Naive B cell (primary cell): ENCODE data around the gene TANC1. TPM values are rescaled to one million over a fixed set of nuclear protein-coding genes. Genes with fewer than 3 reads are reported as not detected.

Source experiments
- ATAC-seq, 2 donors: fragments of 150-1000 bp; cut with Tn5 transposase; 2 replicates each; pipeline ENCODE4 v1.10.0; 2021; ENCODE audit warnings: low read depth in 2 of 2, mild to moderate bottlenecking in 2 of 2, moderate library complexity in 2 of 2
- DNase-seq: peaks from one replicate; pipeline ENCODE4 v3.0.0; 2022
- H3K27ac Mint-ChIP-seq, 6 donors: one replicate each; pipeline ENCODE4 v1.8.0; 2020 to 2022; ENCODE audit warnings: mild to moderate bottlenecking in 6 of 6, mixed read lengths in 6 of 6, moderate library complexity in 5 of 6, inconsistent platforms in 2 of 6
- H3K27me3 Mint-ChIP-seq, 3 donors: one replicate each; pipeline ENCODE4 v1.8.0; 2021 to 2022; ENCODE audit warnings: mixed read lengths in 3 of 3, mild to moderate bottlenecking in 1 of 3
- H3K36me3 Mint-ChIP-seq, 2 donors: one replicate each; pipeline ENCODE4 v1.8.0; 2020 to 2022; ENCODE audit warnings: mixed read lengths in 2 of 2, inconsistent platforms in 1 of 2, mild to moderate bottlenecking in 1 of 2
- H3K4me1 Mint-ChIP-seq, 3 donors: one replicate each; pipeline ENCODE4 v1.8.0; 2020 to 2022; ENCODE audit warnings: mixed read lengths in 3 of 3, inconsistent platforms in 1 of 3, mild to moderate bottlenecking in 1 of 3, moderate library complexity in 1 of 3
- H3K4me3 Mint-ChIP-seq, 8 donors: one replicate each; pipeline ENCODE4 v1.8.0; 2020 to 2022; ENCODE audit warnings: mild to moderate bottlenecking in 8 of 8, mixed read lengths in 8 of 8, moderate library complexity in 8 of 8, inconsistent platforms in 2 of 8
- H3K9me3 Mint-ChIP-seq, 7 donors: one replicate each; pipeline ENCODE4 v1.8.0; 2020 to 2022; ENCODE audit warnings: mixed read lengths in 7 of 7, mild to moderate bottlenecking in 5 of 7, inconsistent platforms in 2 of 7, moderate library complexity in 1 of 7
- polyA plus RNA-seq, 6 donors: library from polyadenylated mRNA; unstranded; fragments of 300-500 nt; fragmentation: Illumina TruSeq; gene quantifications; one replicate each; pipeline ENCODE4 v1.2.3, GENCODE V29; 2021; ENCODE audit warnings: low read depth in 6 of 6

Gene TANC1
- polyA plus RNA-seq, 6 donors from 2014 or later, result 0.05 to 0.16 (median 0.09) TPM; not detected in 2

DNA sequence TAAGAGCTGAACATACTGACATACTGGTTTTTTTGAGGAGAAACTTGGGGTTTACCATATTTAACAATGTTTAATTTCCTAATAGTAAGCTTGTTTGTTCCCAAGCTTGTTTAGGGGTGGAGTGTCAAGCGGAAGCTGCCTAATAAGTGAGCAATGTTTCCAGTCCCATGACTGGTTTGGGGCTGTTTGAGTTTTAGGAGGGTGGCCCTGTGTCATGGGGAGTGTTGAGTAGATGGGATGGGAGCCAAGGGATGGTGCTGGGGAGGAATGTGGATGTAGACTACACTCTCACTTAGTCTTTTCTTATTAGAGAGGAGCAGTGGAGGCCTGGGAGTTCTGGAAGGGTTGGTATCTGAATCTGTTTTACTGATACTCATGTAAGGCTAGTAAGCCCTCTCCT, 128.5 kb downstream of the TANC1 start:
- Mint-ChIP-seq H3K27me3 (no peaks in the 10 kb centered on the region), H3K4me1 (peaks cover 16 to 30% (median 18%) of the 10 kb centered on the region in 3 donors), H3K9me3 (peaks cover 4 to 22% (median 16%) of the 10 kb centered on the region in 7 donors), H3K27ac (peak overlapping the region in 3 of 6 donors; percentile 25 to 80 (median 60)), H3K4me3 (peak overlapping the region in 1 of 8 donors; percentile 47), H3K36me3 (peaks cover 13 to 19% of the 10 kb centered on the region in 2 donors)
- DNase-seq (no peak), ATAC-seq (no peak)

DNA sequence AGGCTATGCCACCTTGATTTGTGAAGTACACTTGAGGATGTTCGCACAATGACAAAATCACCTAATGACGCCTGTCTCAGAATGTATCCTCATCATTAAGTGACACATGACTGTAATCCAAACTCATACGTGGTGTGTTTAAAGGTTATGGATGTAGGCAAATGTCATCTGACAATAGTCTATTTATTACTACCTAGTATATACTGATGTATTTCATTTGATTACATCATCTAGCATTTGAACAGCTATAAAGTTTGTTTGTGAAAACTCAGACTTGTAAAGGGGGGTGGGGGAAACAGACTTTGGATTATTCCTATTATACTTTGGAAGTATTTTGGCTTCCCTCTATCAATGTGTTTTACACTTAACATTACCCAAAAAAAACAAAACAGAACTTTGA, 129.9 kb downstream of the TANC1 start:
- DNase-seq, result no peak
- peaks cover 13 to 19% of the 10 kb centered on the region in 2 donors for H3K36me3 Mint-ChIP-seq
- ATAC-seq, result no peak
- peaks cover 2 to 16% (median 4%) of the 10 kb centered on the region in 3 donors for H3K4me1 Mint-ChIP-seq
- H3K27ac Mint-ChIP-seq, result no peak overlapping the region
- H3K27me3 Mint-ChIP-seq, result no peaks in the 10 kb centered on the region
- peaks cover 4 to 22% (median 16%) of the 10 kb centered on the region in 7 donors for H3K9me3 Mint-ChIP-seq
- H3K4me3 Mint-ChIP-seq, result no peak overlapping the region

DNA sequence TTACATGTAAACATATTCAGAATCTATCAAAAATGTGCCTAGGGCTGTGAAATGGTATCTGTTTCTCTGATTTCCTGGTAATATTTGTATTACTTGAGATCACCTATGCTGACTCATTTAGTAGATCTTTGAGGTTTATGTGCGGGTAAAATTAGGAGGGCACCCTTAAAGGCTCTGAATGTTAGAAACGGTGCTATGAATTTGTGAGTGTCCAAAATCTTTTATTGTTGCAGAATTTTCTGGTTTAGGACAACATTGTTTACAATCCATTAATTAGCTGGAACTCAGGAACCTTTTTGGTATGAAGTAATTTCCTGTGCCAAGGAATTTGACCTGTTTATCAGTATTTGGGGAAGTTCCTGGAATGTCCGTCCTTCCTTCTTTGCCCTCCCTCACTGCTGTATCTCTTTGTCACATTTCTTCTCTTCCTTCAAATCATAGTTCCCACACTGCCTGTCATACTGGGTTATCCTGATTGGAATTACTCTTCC, 130.5 kb downstream of the TANC1 start:
- DNase-seq, result no peak
- H3K27me3 Mint-ChIP-seq, result no peaks in the 10 kb centered on the region
- H3K36me3 Mint-ChIP-seq, result peaks cover 13 to 19% of the 10 kb centered on the region in 2 donors
- H3K4me3 Mint-ChIP-seq, result no peak overlapping the region
- no peak for ATAC-seq
- peaks cover 4 to 22% (median 16%) of the 10 kb centered on the region in 7 donors for H3K9me3 Mint-ChIP-seq
- no peak overlapping the region for H3K27ac Mint-ChIP-seq
- peaks cover 0 to 11% (median 0%) of the 10 kb centered on the region in 3 donors for H3K4me1 Mint-ChIP-seq

DNA sequence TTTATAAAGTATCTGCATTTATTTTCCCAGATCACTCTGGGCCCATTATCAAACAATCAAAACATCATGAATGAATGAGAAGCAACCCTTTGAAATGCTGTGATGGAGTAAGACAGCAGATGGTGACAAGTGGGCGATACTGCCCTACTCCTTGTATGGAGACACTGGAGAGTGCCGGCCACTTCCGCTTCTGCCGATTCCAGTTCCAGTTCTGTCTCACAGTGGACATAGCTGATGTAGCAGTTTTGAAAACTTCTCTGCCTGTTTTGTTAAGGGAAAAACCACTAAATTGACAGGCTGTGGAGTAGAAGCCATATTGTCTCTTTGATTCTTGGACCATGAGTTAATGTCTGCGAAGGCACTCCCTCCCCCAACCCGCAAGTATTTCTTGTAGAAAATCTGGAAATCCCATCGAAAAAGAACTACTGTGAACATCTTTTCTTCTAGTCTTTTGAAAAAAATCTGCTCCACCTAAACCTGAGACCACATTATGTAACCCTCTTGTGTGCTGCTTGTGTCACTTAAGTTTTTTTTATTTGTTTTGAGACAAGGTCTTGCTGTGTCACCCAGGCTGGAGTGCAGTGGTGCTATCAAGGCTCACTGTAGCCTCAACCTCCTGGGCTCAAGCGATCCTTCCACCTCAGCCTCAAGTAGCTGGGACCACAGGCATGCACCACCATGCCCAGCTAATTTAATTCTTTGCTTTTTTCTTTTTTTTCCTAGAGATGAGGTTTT, 133.5 kb downstream of the TANC1 start:
- Mint-ChIP-seq H3K9me3 (peaks cover 0 to 7% (median 3%) of the 10 kb centered on the region in 7 donors), H3K27me3 (no peaks in the 10 kb centered on the region), H3K36me3 (peaks cover 2 to 4% of the 10 kb centered on the region in 2 donors), H3K4me3 (no peak overlapping the region), H3K4me1 (no peaks in the 10 kb centered on the region), H3K27ac (no peak overlapping the region)
- DNase-seq (no peak), ATAC-seq (no peak)

DNA sequence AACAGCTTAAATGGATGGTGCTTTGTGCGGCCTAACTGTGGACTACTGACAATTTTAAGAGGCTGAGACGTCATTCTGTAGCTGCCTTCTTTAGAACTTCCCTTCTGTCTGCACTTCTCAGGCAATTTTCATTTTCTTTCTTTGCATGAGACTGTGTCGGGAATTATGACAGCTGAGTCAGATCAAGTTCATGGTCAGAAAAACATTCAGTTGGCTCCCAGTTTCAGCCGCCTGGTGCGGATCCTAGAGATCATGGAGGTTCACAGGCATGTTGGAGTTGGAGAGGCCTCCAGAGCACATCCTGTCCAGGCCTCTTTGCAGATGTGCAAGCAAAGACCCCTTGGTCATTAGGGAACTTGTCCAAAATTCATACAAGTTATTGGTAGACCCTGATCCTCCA, 135.0 kb downstream of the TANC1 start:
- Mint-ChIP-seq H3K36me3 (no peaks in the 10 kb centered on the region), H3K4me1 (no peaks in the 10 kb centered on the region), H3K9me3 (no peaks in the 10 kb centered on the region), H3K27me3 (no peaks in the 10 kb centered on the region), H3K4me3 (no peak overlapping the region), H3K27ac (no peak overlapping the region)
- ATAC-seq (no peak), DNase-seq (no peak)

DNA sequence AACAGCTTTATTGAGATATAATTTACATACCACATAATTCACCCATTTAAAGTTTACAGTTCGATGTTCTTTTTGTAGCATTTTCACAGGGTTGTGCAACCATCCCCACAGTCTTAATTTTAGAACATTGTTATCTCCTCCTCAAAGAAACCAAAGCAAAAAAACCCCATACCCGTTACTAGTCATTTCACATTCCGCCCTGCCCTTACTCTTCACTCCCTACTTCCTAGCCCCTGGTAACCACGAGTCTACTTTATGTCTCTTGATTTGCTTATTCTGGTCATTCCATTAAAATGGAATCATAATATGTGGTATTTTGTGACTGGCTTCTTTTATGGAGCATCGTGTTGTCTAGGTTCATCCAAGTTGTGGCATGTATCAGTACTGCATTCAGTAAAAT, 137.7 kb downstream of the TANC1 start:
- no peak overlapping the region for H3K27ac Mint-ChIP-seq
- H3K36me3 Mint-ChIP-seq, result no peaks in the 10 kb centered on the region
- no peak for ATAC-seq

DNA sequence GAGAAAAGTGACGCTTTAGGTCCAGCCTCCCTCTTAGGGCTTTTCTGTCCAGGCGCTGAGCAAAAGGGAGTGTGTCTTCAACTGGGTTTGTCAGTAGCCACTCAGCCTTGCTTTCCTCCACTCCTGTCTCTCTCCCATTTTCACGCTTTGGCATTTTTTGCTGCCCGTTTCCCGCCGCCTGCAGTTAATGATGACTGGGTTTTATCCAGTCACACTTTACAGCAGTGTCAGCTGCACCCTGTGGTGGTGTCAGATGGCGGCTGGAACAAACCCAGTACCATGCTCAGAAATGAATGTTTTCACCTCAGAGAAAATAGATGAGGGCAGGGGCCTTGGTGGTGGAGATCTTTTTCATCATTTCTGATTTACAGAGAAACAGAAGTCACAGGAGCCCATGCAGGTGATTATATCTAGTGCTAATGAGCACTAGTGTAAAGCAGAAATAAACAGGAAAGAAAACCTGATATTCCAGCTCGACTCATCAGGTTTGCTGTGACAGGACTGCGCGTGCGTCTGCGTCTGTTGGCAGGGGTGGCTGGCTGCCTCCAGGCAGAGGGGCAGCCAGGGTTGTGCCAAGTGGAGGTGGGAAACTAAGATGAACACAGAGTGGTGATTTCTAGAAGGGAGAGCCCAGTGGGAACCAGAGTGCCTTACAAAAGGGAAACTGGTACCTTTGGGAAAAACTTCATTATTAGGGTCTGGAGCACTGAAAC, 139.9 kb downstream of the TANC1 start:
- Mint-ChIP-seq H3K4me3 (no peak overlapping the region), H3K4me1 (peaks cover 0 to 6% (median 0%) of the 10 kb centered on the region in 3 donors), H3K27me3 (peaks cover 0 to 7% (median 5%) of the 10 kb centered on the region in 3 donors), H3K9me3 (no peaks in the 10 kb centered on the region), H3K36me3 (no peaks in the 10 kb centered on the region), H3K27ac (no peak overlapping the region)
- ATAC-seq (no peak), DNase-seq (no peak)

More for the DNA sequence above, 137.7 kb downstream of the TANC1 start:
- Mint-ChIP-seq H3K4me3 (no peak overlapping the region), H3K4me1 (peaks cover 0 to 6% (median 0%) of the 10 kb centered on the region in 3 donors), H3K27me3 (peaks cover 0 to 3% (median 0%) of the 10 kb centered on the region in 3 donors), H3K9me3 (no peaks in the 10 kb centered on the region)
- no peak for DNase-seq

DNA sequence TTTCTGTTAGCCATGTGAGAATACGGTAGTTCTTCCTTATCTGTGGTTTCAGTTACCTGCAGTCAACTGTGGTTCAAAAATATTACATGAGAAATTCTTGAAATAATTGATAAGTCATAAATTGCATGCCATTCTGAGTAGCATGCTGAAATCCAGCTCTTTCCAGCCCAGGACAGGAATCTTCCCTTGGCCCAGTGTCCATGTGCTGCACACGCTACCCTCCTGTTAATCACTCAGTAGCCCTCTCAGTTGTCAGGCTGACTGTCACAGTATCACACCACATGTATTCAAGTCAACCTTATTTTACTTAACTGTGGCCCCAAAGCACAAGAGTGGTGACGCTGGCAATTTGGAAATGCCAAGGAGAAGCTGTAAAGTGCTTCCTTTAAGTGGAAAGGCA, 141.1 kb downstream of the TANC1 start:
- Mint-ChIP-seq H3K4me3 (no peak overlapping the region), H3K9me3 (no peaks in the 10 kb centered on the region), H3K36me3 (no peaks in the 10 kb centered on the region), H3K27me3 (peaks cover 0 to 9% (median 7%) of the 10 kb centered on the region in 3 donors), H3K4me1 (peaks cover 0 to 6% (median 0%) of the 10 kb centered on the region in 3 donors), H3K27ac (no peak overlapping the region)
- no peak for ATAC-seq
- DNase-seq, result no peak

DNA sequence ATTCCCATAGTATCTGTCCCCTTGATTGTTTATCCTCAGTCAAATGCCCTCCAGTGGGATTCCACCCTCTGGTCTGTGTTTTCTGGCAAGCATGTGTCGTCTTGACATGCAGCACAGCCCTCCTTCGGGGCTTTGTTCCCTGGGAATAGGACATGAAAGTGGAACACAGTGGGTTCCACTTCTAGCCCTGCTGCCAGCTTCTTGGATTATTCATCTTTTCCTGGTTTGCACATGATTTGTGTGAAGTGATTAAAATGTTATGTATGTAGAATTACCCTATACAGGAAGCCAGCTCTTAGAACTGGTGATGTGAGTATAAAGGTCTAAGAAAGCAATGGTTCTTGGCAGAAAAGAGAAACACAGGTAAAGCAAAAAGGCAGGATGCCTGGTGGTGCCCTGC, 142.3 kb downstream of the TANC1 start:
- ATAC-seq (no peak), DNase-seq (no peak)
- peaks cover 0 to 6% (median 0%) of the 10 kb centered on the region in 3 donors for H3K4me1 Mint-ChIP-seq
- peaks cover 0 to 9% (median 7%) of the 10 kb centered on the region in 3 donors for H3K27me3 Mint-ChIP-seq
- no peaks in the 10 kb centered on the region for H3K36me3 Mint-ChIP-seq
- peak overlapping the region in 1 of 6 donors; percentile 23 for H3K27ac Mint-ChIP-seq
- no peak overlapping the region for H3K4me3 Mint-ChIP-seq
- H3K9me3 Mint-ChIP-seq, result peaks cover 0 to 4% (median 0%) of the 10 kb centered on the region in 7 donors

DNA sequence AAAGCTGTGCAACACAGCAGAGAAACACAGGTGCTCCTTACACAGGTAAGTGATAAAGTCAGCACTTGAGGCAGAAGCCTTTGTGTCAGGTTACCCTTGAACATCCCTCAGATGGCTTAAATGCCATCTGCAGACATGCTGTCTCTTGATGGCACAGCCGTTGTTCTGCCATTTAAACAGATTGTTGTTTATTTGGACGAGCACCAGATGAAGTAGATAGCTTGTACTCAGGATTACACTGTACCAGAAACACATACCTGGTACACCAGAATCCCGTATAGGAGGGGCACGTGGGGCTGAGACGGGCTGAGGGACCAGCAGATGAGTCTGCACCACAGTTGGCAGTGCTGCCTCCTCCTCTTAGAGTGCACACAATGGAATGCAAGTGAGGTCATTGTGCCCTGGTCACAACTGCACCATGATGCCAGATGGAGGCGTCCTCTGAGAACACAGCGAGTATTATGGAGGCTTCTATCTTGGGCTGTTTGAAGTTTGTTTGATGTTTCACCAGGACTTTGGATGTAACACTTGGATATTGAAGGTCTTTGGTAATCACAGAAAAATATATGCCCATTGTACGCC, 143.0 kb downstream of the TANC1 start:
- Mint-ChIP-seq H3K36me3 (no peaks in the 10 kb centered on the region), H3K9me3 (peaks cover 0 to 4% (median 0%) of the 10 kb centered on the region in 7 donors), H3K4me1 (peaks cover 0 to 6% (median 0%) of the 10 kb centered on the region in 3 donors), H3K27me3 (peaks cover 0 to 9% (median 7%) of the 10 kb centered on the region in 3 donors), H3K27ac (peak overlapping the region in 2 of 6 donors; percentile 44 to 57), H3K4me3 (no peak overlapping the region)
- DNase-seq, result no peak
- no peak for ATAC-seq

DNA sequence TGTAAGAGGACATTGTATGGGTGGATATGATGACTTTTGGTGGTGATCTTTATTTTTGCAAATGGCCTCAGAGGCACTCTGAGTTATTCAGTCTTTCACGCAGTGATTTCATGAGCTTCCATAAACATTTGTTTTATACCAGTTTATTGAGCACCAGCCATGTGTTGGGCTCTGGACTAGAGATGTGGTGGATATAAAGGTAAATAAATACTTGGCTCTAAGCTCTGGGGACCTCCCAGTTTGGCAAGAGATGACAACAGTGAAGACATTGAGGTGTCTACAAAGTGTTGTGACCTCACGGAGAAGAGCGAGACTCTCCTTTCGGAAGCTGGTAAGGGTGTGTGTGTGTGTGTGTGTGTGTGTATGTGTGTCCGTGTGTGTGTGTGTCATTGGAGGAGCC, 146.4 kb downstream of the TANC1 start:
- ATAC-seq (no peak), DNase-seq (no peak)
- Mint-ChIP-seq H3K27ac (peak overlapping the region in 2 of 6 donors; percentile 61 to 79), H3K27me3 (peaks cover 0 to 7% (median 6%) of the 10 kb centered on the region in 3 donors), H3K9me3 (peaks cover 0 to 7% (median 0%) of the 10 kb centered on the region in 7 donors), H3K4me1 (peaks cover 0 to 9% (median 8%) of the 10 kb centered on the region in 3 donors), H3K4me3 (no peak overlapping the region), H3K36me3 (no peaks in the 10 kb centered on the region)

DNA sequence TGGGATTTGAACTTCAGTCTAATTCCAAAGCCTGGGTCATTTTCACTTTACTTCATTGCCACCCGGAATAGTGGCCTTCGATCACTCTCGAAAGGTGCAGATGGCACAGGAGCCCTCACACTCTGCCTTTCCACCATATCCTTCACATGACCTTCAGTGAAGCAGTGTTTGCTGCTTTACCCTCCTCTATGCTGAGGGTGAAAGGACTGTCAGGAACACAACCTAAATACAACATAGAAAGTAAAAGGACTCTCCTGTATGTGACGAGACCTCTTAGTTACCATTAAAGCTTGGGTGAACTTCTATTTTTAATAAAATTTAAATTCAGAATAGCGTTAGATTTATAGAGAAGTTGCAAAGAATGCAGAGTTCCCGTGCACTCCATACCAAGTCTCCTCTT, 148.5 kb downstream of the TANC1 start:
- peaks cover 0 to 7% (median 0%) of the 10 kb centered on the region in 7 donors for H3K9me3 Mint-ChIP-seq
- H3K36me3 Mint-ChIP-seq, result no peaks in the 10 kb centered on the region
- peaks cover 0 to 7% (median 6%) of the 10 kb centered on the region in 3 donors for H3K27me3 Mint-ChIP-seq
- H3K27ac Mint-ChIP-seq, result no peak overlapping the region
- no peak overlapping the region for H3K4me3 Mint-ChIP-seq
- no peak for DNase-seq
- no peak for ATAC-seq
- peaks cover 0 to 9% (median 8%) of the 10 kb centered on the region in 3 donors for H3K4me1 Mint-ChIP-seq

DNA sequence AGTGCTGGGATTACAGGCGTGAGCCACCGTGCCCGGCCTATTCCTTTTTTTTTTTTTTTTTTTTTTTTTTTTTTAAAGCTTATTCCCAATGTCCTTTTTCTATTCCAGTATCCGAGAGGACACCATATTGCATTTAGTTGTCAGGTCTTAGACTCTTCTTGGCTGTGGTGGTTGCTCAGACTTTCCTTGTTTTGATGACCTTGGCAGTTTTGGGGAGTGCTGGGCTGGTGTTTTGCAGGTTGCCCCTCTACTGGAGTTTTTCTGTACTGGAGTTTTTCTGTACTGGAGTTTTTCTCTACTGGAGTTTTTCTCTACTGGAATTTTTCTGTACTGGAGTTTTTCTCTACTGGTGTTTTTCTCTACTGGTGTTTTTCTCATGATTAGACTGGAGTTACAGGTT, 149.2 kb downstream of the TANC1 start:
- DNase-seq (no peak), ATAC-seq (no peak)
- Mint-ChIP-seq H3K4me3 (no peak overlapping the region), H3K36me3 (no peaks in the 10 kb centered on the region), H3K27ac (peak overlapping the region in 1 of 6 donors; percentile 46), H3K9me3 (peaks cover 0 to 7% (median 0%) of the 10 kb centered on the region in 7 donors), H3K27me3 (peaks cover 0 to 7% (median 6%) of the 10 kb centered on the region in 3 donors), H3K4me1 (peaks cover 0 to 9% (median 8%) of the 10 kb centered on the region in 3 donors)
